NB4 (cell line): ENCODE measurements around the gene DLG5.
"Not testable (repeated sequence)": the region's sequence is repeated elsewhere in the genome, so short reads cannot be mapped to it uniquely, and the experiment has no call there.

Source experiments
- DNase-seq: peaks from one replicate; pipeline ENCODE4 v3.0.0; 2010; ENCODE audit warnings: low read depth
- H3K4me3 ChIP-seq: one replicate; pipeline ENCODE4 v1.5.1; 2011; ENCODE audit warnings: mild to moderate bottlenecking, low read depth, low read length, moderate library complexity
- CTCF ChIP-seq: IDR thresholded peaks from one replicate; pipeline ENCODE4 v1.5.1; 2012; ENCODE audit warnings: low read depth, low read length
- MYC ChIP-seq: IDR thresholded peaks from 2 replicates; pipeline ENCODE4 v1.6.1; 2011; ENCODE audit warnings: low read depth, low read length
- POLR2A ChIP-seq: IDR thresholded peaks from 2 replicates; pipeline ENCODE4 v1.6.1; 2011; ENCODE audit warnings: mild to moderate bottlenecking; ENCODE audit not compliant: insufficient read length; ENCODE audit errors: extremely low read depth
- TF ChIP-seq, protein P1 (sequence below): IDR thresholded peaks from 2 replicates; pipeline ENCODE4 v1.6.1; 2011; ENCODE audit warnings: low read depth, low read length

DLG5 gene

GRCh38 chr10:77770081-77770867, 156.3 kb downstream of the DLG5 start:
- H3K4me3 ChIP-seq: no peak overlapping the region
- DNase-seq: no peak
- TF ChIP-seq, protein P1, sequence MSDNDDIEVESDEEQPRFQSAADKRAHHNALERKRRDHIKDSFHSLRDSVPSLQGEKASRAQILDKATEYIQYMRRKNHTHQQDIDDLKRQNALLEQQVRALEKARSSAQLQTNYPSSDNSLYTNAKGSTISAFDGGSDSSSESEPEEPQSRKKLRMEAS: no peak

GRCh38 chr10:77768039-77768438, 158.5 kb downstream of the DLG5 start:
- no peak overlapping the region for H3K4me3 ChIP-seq
- TF ChIP-seq CTCF (no peak), MYC (no peak), POLR2A (no peak)
- TF ChIP-seq, protein P1: no peak
- DNase-seq: no peak

GRCh38 chr10:77763453-77764430, 162.8 kb downstream of the DLG5 start:
- TF ChIP-seq, protein P1: no peak
- TF ChIP-seq MYC (no peak), POLR2A (no peak), CTCF (no peak)
- no peak overlapping the region for H3K4me3 ChIP-seq
- no peak for DNase-seq

GRCh38 chr10:77758406-77758805, 168.1 kb downstream of the DLG5 start:
- DNase-seq, H3K4me3 ChIP-seq: not testable (repeated sequence)

DNA sequence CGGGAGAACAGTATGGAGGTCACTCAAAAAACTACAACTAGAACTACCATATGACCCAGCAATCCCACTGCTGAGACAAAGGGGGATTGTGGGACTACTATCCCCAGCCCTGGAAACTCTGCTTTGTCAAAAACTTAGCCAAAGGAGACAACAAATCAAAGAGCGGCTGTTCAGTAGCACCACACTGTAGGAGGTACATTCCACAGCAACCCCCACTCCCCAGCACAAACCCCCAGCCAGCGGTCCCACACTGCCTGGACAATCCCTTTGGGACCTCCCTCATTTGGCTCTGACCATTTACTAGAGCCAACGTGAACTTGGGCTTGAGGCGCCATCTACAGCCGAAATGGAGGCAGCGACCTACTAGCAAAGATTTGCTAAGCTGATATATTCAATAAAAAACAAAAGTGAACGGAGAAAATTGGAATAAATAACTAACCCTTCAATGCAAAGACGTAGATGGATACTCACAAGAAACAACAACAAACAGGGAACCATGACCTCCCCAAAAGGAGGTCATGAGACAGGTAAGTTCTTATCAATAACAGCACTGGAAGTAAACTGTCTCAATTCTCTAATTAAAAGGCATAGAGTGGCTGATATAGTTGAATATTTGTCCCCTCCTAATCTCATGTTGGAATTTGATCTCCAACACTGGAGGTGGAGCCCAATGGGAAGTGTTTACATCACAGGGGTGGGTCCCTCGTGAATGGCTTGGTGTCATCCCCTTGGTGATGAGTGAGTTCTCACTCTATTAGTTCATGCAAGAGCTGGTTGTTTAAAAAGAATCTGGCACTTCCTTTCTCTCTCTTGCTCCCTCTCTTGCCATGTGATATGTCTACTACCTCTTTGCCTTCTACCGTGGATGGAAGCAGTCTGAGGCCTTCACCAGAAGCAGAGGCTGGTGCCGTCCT, 170.0 kb downstream of the DLG5 start:
- no peak overlapping the region for H3K4me3 ChIP-seq
- DNase-seq: peak; percentile 74
- TF ChIP-seq, protein P1: no peak
- peak; percentile 88 for TF ChIP-seq CTCF
- TF ChIP-seq POLR2A: no peak

DNA sequence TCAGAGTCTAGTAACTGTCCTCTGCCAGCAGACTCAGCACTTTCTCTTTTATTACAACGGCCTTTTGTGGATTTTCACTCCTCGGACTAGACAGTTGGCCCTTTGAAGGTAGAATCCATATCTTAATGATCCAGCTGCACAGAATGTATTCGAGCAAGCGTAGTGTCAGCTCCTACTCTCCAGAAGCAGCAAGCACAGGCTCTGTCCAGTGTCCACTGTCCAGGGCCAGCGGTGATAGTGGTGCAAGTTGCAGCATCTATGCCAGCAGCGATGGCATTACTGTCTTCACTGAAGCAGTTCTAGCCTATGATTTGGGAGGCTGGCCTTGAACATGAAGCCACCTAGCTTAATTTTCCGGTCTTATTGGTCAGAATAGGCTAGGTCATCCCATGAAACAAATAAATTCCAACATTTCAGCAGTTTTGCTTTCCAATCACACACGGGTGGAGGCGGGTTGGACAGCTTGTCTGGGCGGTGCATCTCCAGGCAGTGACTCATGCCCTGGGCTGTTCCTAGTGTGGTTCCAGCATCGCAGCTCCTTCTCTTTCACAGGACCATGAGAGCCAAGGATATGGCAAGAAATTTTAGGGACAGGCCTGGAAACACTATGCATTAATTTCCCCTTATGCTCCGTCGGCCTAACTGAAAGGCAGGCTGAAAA, 180.4 kb downstream of the DLG5 start:
- TF ChIP-seq, protein P1: no peak
- TF ChIP-seq CTCF (no peak), POLR2A (no peak), MYC (no peak)
- H3K4me3 ChIP-seq: no peak overlapping the region
- DNase-seq: no peak
